SH-SY5Y (cell line): Measurements from ENCODE around the gene HES4.

ENCODE experiments used
- GATA2 ChIP-seq: IDR thresholded peaks from 2 replicates; pipeline ENCODE4 v1.6.1; 2011; ENCODE audit warnings: mild to moderate bottlenecking, low read depth, low read length
- GATA3 ChIP-seq: IDR thresholded peaks from 2 replicates; pipeline ENCODE4 v1.6.1; 2011; ENCODE audit warnings: low read depth, mild to moderate bottlenecking, low read length, moderate library complexity

HES4 gene

DNA sequence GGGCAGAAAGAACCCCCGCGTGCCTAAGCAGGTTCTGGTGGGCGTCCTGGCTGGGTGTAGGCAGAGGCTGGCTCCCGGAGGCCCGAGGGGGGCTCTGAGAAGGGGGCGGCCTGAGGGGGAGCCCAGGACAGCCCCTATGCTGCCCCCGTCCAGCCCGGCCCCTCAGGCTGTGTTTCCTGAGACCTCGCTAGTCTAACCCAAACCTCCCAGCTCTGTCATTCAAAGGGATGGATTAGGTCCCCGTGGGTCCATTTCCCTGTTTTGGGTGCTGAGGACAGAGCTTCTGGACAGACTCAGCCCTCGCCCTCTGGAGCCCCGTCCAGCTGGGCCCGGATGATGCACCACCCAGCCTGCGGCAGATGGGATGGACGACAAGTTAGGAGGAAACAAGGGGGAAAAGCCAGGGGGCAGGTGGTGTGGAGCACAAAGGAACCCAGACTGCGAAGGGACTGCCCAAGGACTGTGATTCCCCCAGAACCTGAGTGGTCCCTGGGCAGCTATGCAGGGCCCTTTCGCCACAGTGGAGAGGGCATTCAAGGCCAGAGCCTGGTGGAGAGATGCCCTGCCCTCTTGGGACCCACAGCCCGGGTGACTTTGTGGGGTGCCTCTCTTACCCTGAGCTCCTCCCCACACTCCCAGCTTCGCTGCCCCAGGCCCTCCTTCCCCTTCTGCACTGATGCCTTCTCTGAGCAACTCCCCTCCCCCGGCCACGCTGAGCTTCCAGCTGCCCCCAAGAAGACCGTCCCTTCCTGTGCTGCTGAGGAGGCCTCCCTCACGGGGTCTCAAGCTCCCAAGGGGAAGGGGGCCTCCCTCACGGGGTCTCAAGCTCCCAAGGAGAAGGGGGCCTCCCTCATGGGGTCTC, 2.8 kb downstream of the HES4 start:
- no peak for TF ChIP-seq GATA3
- no peak for TF ChIP-seq GATA2

DNA sequence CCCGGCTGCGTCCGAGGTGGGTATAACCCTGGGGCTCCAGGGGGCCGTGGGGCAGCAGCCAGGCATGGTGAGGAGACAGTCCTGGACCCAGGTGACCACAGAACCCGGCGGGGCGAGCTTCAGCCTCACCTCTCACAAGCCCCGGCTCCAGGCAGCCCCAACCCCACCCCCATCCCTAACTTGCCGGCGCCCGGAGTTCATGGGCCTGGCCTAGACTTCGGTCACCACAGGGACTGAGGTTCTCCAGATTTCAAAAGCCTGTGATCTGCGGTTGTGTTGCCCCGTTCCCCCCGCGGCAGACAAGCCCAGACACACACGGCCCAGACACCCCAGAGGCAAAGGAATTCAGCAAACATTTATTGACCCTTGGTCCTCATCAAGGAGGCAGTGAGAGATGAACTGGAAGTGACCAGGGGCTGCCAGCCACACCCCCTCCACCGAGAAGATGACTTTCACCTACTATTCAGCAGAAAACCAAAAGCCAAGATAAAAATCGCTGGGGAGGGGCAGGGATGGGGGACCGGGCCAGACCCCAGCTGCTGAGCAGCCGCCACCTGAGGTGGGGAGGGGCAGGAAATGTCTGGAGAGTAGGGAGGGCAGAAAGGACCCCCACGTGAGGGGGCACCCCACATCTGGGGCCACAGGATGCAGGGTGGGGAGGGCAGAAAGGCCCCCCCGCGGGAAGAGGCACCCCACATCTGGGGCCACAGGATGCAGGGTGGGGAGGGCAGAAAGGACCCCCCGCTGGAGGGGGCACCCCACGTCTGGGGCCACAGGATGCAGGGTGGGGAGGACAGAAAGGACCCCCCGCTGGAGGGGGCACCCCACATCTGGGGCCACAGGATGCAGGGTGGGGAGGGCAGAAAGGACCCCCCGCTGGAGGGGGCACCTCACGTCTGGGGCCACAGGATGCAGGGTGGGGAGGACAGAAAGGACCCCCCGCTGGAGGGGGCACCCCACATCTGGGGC, 3.9 kb downstream of the HES4 start:
- peak; percentile 59 for TF ChIP-seq GATA2
- TF ChIP-seq GATA3, result no peak

DNA sequence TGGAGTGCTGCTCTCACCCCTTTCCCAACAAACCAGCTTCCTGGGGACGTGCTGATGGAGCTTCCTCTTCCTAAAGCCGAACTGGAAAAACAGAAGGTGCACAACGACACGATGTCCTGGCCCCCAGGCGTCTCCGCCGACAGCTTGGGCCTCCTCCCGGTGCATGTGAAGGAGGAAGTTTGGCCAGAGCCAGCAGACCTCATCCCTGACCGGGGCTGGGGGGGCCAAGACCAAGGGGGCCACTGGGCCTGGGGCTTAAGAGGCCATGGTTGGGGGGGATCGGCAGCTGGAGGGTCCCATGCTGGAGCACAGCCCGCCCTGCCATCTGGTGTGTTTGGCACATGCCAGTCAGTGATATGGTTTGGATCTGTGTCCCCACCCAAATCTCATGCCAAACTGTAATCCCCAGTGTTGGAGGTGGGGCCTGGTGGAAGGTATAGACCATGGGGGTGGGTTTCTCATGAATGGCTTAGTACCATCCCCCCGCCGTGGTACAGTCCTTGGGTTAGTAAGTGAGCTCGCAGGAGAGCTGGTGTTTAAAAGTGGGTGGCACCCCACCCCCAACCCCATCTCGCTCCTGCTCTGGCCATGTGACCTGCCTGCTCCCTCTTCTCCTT, 6.4 kb downstream of the HES4 start:
- TF ChIP-seq GATA2 (no peak), GATA3 (no peak)

DNA sequence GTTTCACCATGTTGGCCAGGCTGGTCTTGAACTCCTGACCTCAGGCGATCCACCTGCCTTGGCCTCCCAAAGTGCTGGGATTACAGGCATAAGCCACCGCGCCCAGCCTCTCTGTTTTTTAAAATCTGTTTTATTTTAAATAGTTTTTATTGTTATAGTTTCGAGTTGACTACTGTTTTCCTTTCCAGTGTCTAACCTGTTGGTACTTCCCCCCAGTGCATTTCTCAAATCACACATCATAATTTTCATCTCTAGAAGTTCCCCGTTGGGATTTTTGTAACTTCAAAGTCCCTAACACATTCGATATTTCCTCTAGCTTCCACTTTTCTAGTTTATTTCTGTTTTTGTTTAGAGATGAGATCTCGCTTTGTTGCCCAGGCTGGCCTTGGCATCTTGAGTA, 7.5 kb downstream of the HES4 start:
- TF ChIP-seq GATA2 (no peak), GATA3 (no peak)

DNA sequence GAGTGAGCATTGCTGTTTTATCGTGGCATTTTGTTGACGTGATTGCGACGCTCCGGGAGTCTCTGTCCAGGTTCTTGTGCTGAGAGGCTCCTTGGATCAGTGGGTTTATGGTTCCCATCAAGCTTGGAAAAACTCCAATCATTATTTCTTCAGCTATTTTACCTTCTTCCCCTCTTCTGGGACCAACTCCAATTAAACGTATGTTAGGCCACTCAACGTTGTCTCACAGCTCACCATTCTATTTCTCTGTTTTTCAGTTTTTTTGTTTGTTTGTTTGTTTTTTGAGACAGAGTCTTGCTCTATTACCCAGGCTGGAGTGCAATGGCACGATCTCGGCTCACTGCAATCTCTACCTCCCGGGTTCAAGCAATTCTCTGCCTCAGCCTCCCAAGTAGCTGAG, 8.0 kb downstream of the HES4 start:
- no peak for TF ChIP-seq GATA3
- no peak for TF ChIP-seq GATA2

DNA sequence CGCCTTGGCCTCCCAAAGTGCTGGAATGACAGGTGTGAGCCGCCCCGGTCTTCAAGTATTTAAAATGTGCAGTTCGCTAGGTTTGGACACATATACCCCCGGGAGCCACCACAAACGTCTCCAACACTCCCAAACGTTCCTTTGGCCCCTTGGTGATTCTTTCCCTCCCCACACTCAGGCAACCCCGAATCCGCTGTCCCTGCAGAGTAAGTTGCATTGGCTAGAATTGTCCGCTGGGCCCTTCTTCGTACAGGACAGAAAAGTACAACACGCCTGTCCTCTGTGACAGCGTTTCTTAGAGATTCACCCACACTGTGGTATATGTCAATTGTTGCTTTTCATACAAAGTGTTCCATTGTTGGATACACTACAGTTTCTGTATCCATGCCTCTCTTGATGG, 14.8 kb downstream of the HES4 start:
- no peak for TF ChIP-seq GATA3
- TF ChIP-seq GATA2, result no peak

DNA sequence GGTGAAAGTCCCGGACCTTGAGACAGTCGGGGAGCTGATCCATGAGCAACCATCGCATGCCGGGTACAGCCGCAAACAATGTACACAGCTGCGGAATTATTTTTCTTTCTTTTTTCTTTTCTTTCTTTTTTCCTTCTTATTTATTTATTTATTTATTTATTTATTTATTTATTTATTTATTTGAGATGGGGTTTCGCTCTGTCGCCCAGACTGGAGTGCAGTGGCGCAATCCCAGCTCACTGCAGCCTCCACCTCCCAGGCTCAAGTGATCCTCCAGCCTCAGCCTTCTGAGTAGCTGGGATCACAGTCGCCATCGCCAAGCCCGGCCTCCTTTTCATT, 15.5 kb downstream of the HES4 start:
- TF ChIP-seq GATA3 (no peak), GATA2 (no peak)

DNA sequence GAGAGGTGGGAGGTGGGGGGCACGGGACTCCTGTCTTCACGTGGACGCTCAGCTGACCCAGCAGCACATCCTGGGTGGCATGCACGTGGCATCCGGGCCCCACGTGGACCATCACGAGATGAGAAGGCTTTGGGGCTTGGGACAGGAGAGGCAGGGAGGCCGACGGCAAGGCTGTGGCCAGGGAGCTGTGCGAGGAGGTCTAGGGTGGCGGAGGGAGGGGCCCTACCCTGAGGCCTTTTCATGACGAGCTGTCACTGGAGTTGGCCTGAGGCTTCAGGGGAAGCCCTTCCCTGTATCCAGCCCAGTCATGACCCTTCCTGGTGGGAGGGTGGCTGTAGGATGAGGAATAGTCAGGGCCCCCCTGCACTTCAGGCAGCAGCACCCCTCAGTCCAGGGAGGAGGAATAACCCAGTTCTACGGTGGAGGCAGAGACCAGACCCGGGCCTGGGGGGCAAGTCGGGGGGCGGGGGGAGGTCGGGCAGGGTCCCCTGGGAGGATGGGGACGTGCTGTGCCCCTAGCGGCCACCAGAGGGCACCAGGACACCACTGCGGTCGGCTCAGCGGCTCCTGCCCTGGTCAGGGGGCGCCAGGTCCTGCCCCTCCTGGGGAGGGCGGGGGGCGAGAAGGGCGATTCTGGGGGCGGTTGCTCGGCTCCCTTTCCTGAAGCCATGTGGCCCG, 16.0 kb downstream of the HES4 start:
- TF ChIP-seq GATA3 (no peak), GATA2 (no peak)

DNA sequence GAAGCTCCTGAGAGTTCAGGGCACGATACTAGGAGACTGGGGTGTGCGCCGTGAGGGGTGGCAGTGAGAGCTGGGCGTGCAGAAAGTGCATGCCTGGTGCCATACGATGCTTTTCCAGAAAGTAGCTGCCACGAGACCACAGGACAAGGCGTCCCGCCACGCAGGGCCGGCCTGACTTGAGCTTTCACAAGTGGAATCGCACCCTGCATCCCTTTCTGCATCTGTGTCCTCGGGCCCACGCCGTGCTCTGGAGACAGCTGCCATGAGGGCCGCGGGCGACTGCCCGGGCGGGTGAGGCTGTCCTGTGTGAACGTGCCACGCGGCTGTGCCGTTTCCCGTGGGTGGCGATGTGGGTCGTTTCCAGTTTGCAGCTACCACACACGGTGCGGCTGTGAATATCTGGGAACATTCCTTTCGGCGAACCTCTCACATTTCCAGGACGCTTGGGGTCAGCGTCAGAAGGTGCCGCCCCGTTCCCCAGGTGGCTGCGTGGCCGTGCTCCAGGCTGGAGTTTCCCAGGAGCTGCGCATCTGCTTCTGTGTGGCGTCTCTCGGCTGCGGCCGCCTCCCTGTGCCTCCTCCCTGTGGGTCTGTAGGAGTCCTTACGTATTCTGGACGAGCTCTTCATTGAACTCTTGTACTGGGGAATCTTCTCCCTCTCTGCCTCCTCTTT, 17.0 kb downstream of the HES4 start:
- TF ChIP-seq GATA3 (no peak), GATA2 (no peak)

DNA sequence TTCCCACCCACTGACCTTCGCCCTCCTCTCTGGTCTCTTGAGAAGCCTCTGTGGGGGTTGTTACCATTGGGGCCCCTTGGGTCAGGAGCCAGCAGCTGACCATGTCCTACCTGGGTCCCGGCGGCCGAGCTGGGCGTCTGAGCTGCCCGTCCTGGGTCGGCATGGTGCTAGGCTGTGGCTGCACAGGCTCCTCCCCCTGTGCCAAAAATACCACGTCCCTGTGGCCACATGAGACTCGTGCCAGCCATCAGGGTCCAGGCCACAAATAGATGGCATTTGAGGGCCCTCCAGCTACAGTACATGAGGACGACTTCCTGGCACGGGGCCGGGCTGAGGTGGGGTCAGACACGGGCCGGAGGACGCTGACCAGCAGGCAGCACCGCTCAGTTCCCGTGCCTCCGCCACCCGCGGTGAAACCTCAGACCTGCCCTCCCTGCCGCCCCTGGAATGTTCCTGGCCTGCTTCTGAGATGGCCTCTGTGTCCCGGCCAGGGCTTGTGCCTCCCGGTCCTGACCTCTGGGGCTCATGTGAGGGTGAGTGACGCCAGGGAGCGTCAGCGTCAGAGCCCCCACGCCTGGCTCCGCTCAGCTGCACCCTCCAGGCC, 17.8 kb downstream of the HES4 start, which contains the start of gene PERM1:
PERM1 (minus strand) TSS at position 139 of the 604 bp plus-strand sequence. CDS start 1,064 bp downstream, outside the sequence.
- no peak for TF ChIP-seq GATA3
- no peak for TF ChIP-seq GATA2

DNA sequence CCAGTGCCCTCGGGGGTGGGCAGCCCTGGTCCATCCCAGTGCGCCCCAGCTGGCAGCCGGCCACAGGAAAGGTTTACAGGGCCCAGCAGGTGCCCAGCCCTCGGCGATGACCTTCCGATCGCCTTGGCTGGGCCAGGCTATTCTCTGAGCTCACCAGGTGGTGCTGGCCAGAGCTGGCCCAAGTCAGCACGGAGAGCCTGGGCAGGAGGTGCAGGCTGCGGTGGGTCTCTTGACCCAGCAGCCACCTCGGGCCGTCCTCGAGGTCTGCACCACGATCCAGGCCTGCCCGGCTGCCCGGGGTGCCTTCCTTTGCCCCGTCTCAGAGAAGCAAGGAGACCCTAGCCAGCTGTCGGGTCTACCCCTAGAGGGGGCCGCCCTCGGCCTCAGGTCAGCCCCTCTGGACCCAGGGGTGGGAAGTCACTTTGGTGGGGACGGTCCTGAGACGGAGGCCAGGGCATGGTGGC, 18.4 kb downstream of the HES4 start:
- TF ChIP-seq GATA2, result no peak

DNA sequence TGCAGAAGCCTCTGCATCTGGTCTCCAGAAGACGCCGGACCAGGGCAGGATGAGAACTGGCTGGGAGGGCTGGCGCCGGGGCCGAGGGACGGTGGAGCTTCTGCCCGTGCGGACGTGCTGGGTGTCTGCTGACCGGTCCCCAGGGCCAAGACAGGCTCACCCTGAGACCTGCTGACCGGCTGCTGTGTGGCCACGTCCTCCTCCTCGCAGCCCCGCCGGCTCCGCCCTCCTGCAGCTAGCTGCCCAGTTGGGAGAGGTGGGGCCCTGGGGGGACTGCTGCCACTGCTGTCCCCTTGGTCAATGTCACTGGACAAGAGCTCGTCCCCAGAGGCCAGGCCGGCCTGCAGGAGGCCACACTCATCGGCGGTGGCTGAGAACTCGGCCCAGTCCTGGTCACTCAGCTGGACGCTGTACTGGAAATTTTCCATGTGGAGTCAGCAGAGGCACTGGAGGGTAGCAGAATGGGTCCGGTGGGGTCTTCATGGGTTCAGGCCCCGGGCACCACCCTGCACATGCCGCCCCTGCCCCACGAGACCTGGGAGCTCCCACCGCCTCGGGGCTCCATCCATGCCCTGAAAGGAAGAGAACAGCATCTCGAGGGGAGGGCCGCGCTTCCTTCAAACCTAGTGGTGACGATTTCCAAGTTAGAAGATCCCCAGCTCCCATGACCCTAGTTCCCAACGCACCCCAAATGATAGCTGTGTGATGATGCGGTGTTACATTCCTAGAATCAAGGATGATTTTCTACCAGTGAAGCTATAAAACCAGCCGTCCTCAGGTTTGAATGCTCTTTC, 19.1 kb downstream of the HES4 start:
- no peak for TF ChIP-seq GATA2
- TF ChIP-seq GATA3, result no peak

DNA sequence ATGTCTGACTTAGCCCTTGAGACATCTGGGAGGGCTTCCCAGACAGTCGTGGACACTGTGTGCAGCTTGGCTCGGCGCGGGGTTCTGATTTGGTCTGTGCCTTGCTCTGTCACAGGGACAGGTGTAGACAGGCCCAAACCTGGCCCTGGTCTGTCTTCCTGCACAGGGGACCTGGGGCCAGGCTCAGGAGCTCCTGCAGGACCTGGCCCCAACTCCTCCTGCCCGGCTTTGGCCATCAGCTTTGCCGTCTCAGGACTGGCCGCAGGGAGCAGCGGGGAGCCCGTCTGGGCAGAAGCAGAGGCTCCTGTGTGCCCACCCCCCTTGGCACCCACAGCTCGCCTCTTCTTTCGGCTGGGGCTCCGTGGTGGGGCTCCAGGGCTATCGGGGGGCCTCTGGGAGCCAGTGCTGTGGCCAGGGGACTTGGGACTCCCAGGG, 19.7 kb downstream of the HES4 start:
- TF ChIP-seq GATA3 (no peak), GATA2 (no peak)
